ENCODE data around the gene AP1M1. TPM values are rescaled to one million over a fixed set of nuclear protein-coding genes. Genes with fewer than 3 reads are reported as not detected.

Gene AP1M1
- total and polyA plus RNA-seq, 4 donors: 31.2 to 85.7 (median 54.2) TPM

DNA sequence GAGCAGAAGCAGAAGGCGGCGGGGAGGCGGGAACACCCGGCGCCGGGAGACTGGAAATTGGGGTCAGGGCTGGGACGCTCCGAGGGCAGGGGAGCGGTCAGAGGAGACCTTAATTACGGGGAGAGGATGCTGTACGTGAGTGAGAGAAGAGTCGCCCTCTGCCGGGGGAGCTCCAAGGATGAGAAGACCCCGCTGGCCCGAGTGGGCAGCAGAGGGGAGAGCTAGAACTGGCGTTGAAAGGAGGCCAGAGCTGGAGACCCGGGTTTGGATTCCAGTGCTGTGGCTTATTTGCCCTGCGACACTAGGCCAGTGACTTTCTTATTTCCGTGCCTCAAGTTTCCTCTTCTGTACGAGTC lies 12.0 kb upstream of the AP1M1 start:
- 0 to 1% methylated on average over 20 of the region's 20 CpGs for WGBS, 2 donors
- ATAC-seq (ENCODE audit: insufficient read depth, low FRiP score): no peak
- DNase-seq: peak; percentile 44 to 56 (median 46)

DNA sequence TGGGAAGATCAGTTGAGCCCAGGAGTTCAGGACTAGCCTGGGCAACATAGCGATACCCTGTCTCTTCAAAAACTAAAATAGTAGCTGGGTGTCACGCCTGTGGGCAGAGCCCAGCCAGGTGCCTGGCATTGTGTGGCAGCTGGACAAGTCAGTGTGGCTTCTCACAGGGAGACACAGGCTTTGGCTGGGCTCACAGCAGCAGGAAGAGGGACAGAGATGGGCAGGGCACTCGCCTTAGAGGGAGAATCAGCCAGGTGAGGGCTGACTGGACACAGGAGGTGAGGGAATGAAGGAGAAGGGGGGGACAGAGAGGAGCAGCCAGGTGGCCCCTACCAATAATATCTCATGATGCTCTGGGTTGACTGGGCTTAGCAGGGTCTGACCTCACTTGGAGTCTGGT lies 9.2 kb upstream of the AP1M1 start:
- Histone ChIP-seq H3K27ac (ENCODE audit: low read depth in 1 of 2, low read length in 1 of 2) (no peak overlapping the region), H3K4me3 (no peak overlapping the region), H3K9me3 (ENCODE audit: control insufficient read depth in 4 of 4, insufficient read depth in 3 of 4, low read length in 3 of 4) (no peaks in the 10 kb centered on the region), H3K36me3 (ENCODE audit: control insufficient read depth in 4 of 4, insufficient read depth in 4 of 4, low read length in 4 of 4) (peaks cover 8 to 45% (median 27%) of the 10 kb centered on the region in 4 donors), H3K9ac (ENCODE audit: insufficient read depth in 1 of 2, low read length in 2 of 2) (no peak overlapping the region), H3K27me3 (ENCODE audit: control insufficient read depth in 3 of 3, insufficient read depth in 3 of 3, low read length in 2 of 3) (no peaks in the 10 kb centered on the region), H3K4me1 (ENCODE audit: control insufficient read depth in 5 of 5, insufficient read depth in 5 of 5, low read length in 5 of 5) (peaks cover 0 to 12% (median 7%) of the 10 kb centered on the region in 5 donors)
- ATAC-seq (ENCODE audit: insufficient read depth, low FRiP score) (no peak), DNase-seq (no peak)
- 94 to 98% methylated on average over 3 of the region's 3 CpGs for WGBS, 2 donors
- TF ChIP-seq, protein P1, sequence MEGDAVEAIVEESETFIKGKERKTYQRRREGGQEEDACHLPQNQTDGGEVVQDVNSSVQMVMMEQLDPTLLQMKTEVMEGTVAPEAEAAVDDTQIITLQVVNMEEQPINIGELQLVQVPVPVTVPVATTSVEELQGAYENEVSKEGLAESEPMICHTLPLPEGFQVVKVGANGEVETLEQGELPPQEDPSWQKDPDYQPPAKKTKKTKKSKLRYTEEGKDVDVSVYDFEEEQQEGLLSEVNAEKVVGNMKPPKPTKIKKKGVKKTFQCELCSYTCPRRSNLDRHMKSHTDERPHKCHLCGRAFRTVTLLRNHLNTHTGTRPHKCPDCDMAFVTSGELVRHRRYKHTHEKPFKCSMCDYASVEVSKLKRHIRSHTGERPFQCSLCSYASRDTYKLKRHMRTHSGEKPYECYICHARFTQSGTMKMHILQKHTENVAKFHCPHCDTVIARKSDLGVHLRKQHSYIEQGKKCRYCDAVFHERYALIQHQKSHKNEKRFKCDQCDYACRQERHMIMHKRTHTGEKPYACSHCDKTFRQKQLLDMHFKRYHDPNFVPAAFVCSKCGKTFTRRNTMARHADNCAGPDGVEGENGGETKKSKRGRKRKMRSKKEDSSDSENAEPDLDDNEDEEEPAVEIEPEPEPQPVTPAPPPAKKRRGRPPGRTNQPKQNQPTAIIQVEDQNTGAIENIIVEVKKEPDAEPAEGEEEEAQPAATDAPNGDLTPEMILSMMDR (IDR thresholded peaks at IDR 0.05; ENCODE audit: control extremely low read depth, extremely low read depth): no peak

More for the DNA sequence above, 12.0 kb upstream of the AP1M1 start:
- peaks cover 0 to 12% (median 7%) of the 10 kb centered on the region in 5 donors for H3K4me1 ChIP-seq (ENCODE audit: control insufficient read depth in 5 of 5, insufficient read depth in 5 of 5, low read length in 5 of 5)
- H3K36me3 ChIP-seq (ENCODE audit: control insufficient read depth in 4 of 4, insufficient read depth in 4 of 4, low read length in 4 of 4): peaks cover 0 to 27% (median 18%) of the 10 kb centered on the region in 4 donors
- TF ChIP-seq, protein P1 (IDR thresholded peaks at IDR 0.05; ENCODE audit: control extremely low read depth, extremely low read depth): no peak
- H3K9me3 ChIP-seq (ENCODE audit: control insufficient read depth in 4 of 4, insufficient read depth in 3 of 4, low read length in 3 of 4): no peaks in the 10 kb centered on the region
- H3K9ac ChIP-seq (ENCODE audit: insufficient read depth in 1 of 2, low read length in 2 of 2): peak overlapping the region; percentile 49 to 76
- H3K27ac ChIP-seq (ENCODE audit: low read depth in 1 of 2, low read length in 1 of 2): peak overlapping the region; percentile 76 to 85
- H3K4me3 ChIP-seq: peak overlapping the region; percentile 78
- no peaks in the 10 kb centered on the region for H3K27me3 ChIP-seq (ENCODE audit: control insufficient read depth in 3 of 3, insufficient read depth in 3 of 3, low read length in 2 of 3)

DNA sequence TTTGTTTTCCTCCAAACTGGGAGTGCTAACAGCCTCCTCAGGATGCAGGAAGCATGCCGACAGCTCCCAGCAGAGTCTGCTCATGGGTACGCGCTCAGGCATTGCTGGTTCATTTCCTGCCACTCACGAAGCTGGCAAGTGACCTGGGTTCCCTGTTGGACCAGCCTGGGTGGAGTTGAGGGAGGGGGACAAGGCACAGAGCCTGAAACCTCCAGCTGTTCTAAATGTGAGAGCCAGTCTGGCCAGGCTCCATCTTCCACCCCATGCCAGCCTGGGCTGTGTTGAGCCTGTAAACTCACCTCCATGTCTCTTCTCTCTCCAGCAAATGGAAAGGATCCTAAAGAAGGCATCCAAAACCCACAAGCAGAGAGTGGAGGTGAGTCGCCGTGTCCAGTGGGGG lies 7.5 kb upstream of the AP1M1 start:
- TF ChIP-seq, protein P1 (IDR thresholded peaks at IDR 0.05; ENCODE audit: control extremely low read depth, extremely low read depth): no peak
- Histone ChIP-seq H3K27me3 (ENCODE audit: control insufficient read depth in 3 of 3, insufficient read depth in 3 of 3, low read length in 2 of 3) (no peaks in the 10 kb centered on the region), H3K27ac (ENCODE audit: low read depth in 1 of 2, low read length in 1 of 2) (no peak overlapping the region), H3K36me3 (ENCODE audit: control insufficient read depth in 4 of 4, insufficient read depth in 4 of 4, low read length in 4 of 4) (peaks cover 8 to 46% (median 28%) of the 10 kb centered on the region in 4 donors), H3K4me1 (ENCODE audit: control insufficient read depth in 5 of 5, insufficient read depth in 5 of 5, low read length in 5 of 5) (peaks cover 0 to 9% (median 7%) of the 10 kb centered on the region in 5 donors), H3K9ac (ENCODE audit: insufficient read depth in 1 of 2, low read length in 2 of 2) (no peak overlapping the region), H3K9me3 (ENCODE audit: control insufficient read depth in 4 of 4, insufficient read depth in 3 of 4, low read length in 3 of 4) (no peaks in the 10 kb centered on the region), H3K4me3 (no peak overlapping the region)
- DNase-seq (no peak), ATAC-seq (ENCODE audit: insufficient read depth, low FRiP score) (no peak)
- 66 to 82% methylated on average over 6 of the region's 6 CpGs for WGBS, 2 donors

DNA sequence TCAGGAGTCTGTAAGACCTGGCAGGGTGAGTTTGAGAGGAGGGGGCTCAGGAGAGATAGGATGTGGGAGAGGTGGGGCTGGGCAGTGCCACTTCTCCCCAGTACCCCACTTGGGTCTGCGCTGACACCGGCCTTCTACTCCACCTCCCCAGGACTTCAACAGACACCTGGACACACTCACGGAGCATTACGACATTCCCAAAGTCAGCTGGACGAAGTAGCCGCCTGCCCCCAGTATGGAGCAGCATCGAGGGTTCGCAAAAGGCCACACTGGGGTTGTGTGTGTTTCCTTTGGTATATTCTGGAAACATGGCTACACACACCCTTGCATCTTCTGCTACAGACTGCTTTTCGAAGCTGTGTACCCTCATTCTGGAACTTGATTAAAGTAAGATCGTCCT lies 7.0 kb upstream of the AP1M1 start:
- no peak for DNase-seq
- WGBS, 2 donors: 90 to 94% methylated on average over 10 of the region's 10 CpGs
- TF ChIP-seq, protein P1 (IDR thresholded peaks at IDR 0.05; ENCODE audit: control extremely low read depth, extremely low read depth): no peak
- Histone ChIP-seq H3K4me3 (no peak overlapping the region), H3K9ac (ENCODE audit: insufficient read depth in 1 of 2, low read length in 2 of 2) (no peak overlapping the region), H3K9me3 (ENCODE audit: control insufficient read depth in 4 of 4, insufficient read depth in 3 of 4, low read length in 3 of 4) (no peaks in the 10 kb centered on the region), H3K4me1 (ENCODE audit: control insufficient read depth in 5 of 5, insufficient read depth in 5 of 5, low read length in 5 of 5) (peaks cover 0 to 9% (median 7%) of the 10 kb centered on the region in 5 donors), H3K27ac (ENCODE audit: low read depth in 1 of 2, low read length in 1 of 2) (no peak overlapping the region), H3K36me3 (ENCODE audit: control insufficient read depth in 4 of 4, insufficient read depth in 4 of 4, low read length in 4 of 4) (peaks cover 8 to 46% (median 28%) of the 10 kb centered on the region in 4 donors), H3K27me3 (ENCODE audit: control insufficient read depth in 3 of 3, insufficient read depth in 3 of 3, low read length in 2 of 3) (no peaks in the 10 kb centered on the region)
- no peak for ATAC-seq (ENCODE audit: insufficient read depth, low FRiP score)

Data from lung (tissue), 12 donors.